MM.1S (cell line): Measurements from ENCODE around the gene COL5A2.

Experiments
- DNase-seq: peaks from one replicate; pipeline ENCODE4 v3.0.0-alpha.2; 2015
- H2AFZ ChIP-seq: fragments of 300-600 bp; sonication (generic); 2 replicates; pipeline ENCODE4 v1.6.0; 2016; ENCODE audit warnings: antibody characterized with exemption, low read length
- H3F3A ChIP-seq: fragments of 300-600 bp; sonication (generic); 2 replicates; pipeline ENCODE4 v1.6.1; 2016; ENCODE audit warnings: mild to moderate bottlenecking, antibody characterized with exemption, low read length, moderate library complexity, mixed read lengths; ENCODE audit not compliant: insufficient read depth
- H3K27ac ChIP-seq: fragments of 300-600 bp; sonication (generic); 2 replicates; pipeline ENCODE4 v1.5.1; 2016; ENCODE audit warnings: mild to moderate bottlenecking, low read length
- H3K27me3 ChIP-seq: fragments of 300-600 bp; sonication (generic); replicated peaks from 2 replicates; pipeline ENCODE4 v1.6.0; 2016; ENCODE audit warnings: low read length; ENCODE audit not compliant: insufficient read depth
- H3K36me3 ChIP-seq: fragments of 300-600 bp; sonication (generic); replicated peaks from 2 replicates; pipeline ENCODE4 v1.6.1; 2016; ENCODE audit warnings: mild to moderate bottlenecking, low read length, mixed read lengths; ENCODE audit not compliant: insufficient read depth
- H3K4me1 ChIP-seq: fragments of 300-600 bp; sonication (generic); 2 replicates; pipeline ENCODE4 v1.6.1; 2016; ENCODE audit warnings: low read length, mixed read lengths
- H3K4me2 ChIP-seq: fragments of 300-600 bp; sonication (generic); 2 replicates; pipeline ENCODE4 v1.6.0; 2016; ENCODE audit warnings: low read depth, low read length
- H3K4me3 ChIP-seq: fragments of 300-600 bp; sonication (generic); 2 replicates; pipeline ENCODE4 v1.5.1; 2016; ENCODE audit warnings: low read length, mixed read lengths
- H3K79me2 ChIP-seq: fragments of 300-600 bp; sonication (generic); 2 replicates; pipeline ENCODE4 v1.6.1; 2016; ENCODE audit warnings: mixed run types, low read length, mixed read lengths
- H3K9ac ChIP-seq: fragments of 300-600 bp; sonication (generic); 2 replicates; pipeline ENCODE4 v1.6.1; 2016; ENCODE audit warnings: low read length, mixed read lengths
- H3K9me2 ChIP-seq: fragments of 300-600 bp; sonication (generic); replicated peaks from 2 replicates; pipeline ENCODE4 v1.6.1; 2016; ENCODE audit warnings: mild to moderate bottlenecking, low read length, mixed read lengths; ENCODE audit not compliant: insufficient read depth
- H3K9me3 ChIP-seq: fragments of 300-600 bp; sonication (generic); replicated peaks from 2 replicates; pipeline ENCODE4 v1.6.1; 2016; ENCODE audit warnings: mild to moderate bottlenecking, low read length, mixed read lengths; ENCODE audit not compliant: insufficient read depth
- H4K20me1 ChIP-seq: fragments of 300-600 bp; sonication (generic); 2 replicates; pipeline ENCODE4 v1.6.1; 2016; ENCODE audit warnings: mild to moderate bottlenecking, low read length, moderate library complexity, mixed read lengths; ENCODE audit not compliant: insufficient read depth
- EZH2 ChIP-seq: fragments of 300-600 bp; sonication (generic); optimal IDR thresholded peaks from 2 replicates; pipeline ENCODE3; 2017; ENCODE audit warnings: low read depth, mild to moderate bottlenecking, antibody characterized with exemption, low read length, mixed read lengths
- EZH2phosphoT487 ChIP-seq: fragments of 300-600 bp; sonication (generic); IDR thresholded peaks from 2 replicates; pipeline ENCODE4 v1.6.1; 2018; ENCODE audit warnings: antibody characterized with exemption, low read length
- TF ChIP-seq, protein P1 (sequence below): fragments of 300-600 bp; sonication (generic); IDR thresholded peaks from 2 replicates; pipeline ENCODE4 v1.5.1; 2016; ENCODE audit warnings: antibody characterized with exemption, low read length, mixed read lengths

COL5A2 gene

DNA sequence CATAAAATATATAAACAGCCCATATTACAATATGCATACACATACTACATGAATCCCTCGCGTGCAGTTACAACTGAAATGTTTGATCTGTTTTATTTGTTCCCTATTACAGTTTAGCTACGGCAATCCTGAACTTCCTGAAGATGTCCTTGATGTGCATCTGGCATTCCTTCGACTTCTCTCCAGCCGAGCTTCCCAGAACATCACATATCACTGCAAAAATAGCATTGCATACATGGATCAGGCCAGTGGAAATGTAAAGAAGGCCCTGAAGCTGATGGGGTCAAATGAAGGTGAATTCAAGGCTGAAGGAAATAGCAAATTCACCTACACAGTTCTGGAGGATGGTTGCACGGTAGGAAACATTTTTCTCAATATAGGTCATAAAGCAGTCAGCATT is 169.0 kb downstream of the COL5A2 start:
- no peak overlapping the region for H2AFZ ChIP-seq
- no peak for TF ChIP-seq EZH2
- TF ChIP-seq, protein P1, sequence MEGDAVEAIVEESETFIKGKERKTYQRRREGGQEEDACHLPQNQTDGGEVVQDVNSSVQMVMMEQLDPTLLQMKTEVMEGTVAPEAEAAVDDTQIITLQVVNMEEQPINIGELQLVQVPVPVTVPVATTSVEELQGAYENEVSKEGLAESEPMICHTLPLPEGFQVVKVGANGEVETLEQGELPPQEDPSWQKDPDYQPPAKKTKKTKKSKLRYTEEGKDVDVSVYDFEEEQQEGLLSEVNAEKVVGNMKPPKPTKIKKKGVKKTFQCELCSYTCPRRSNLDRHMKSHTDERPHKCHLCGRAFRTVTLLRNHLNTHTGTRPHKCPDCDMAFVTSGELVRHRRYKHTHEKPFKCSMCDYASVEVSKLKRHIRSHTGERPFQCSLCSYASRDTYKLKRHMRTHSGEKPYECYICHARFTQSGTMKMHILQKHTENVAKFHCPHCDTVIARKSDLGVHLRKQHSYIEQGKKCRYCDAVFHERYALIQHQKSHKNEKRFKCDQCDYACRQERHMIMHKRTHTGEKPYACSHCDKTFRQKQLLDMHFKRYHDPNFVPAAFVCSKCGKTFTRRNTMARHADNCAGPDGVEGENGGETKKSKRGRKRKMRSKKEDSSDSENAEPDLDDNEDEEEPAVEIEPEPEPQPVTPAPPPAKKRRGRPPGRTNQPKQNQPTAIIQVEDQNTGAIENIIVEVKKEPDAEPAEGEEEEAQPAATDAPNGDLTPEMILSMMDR = no peak
- TF ChIP-seq EZH2phosphoT487 = no peak
- H3K9ac ChIP-seq = no peak overlapping the region
- DNase-seq = no peak
- no peaks in the 10 kb centered on the region for H3F3A ChIP-seq
- H3K79me2 ChIP-seq = no peaks in the 10 kb centered on the region
- H3K27me3 ChIP-seq = no peaks in the 10 kb centered on the region
- no peaks in the 10 kb centered on the region for H3K9me3 ChIP-seq
- H3K27ac ChIP-seq = no peak overlapping the region
- H3K36me3 ChIP-seq = no peaks in the 10 kb centered on the region
- no peak overlapping the region for H3K4me2 ChIP-seq
- no peaks in the 10 kb centered on the region for H3K4me1 ChIP-seq
- H4K20me1 ChIP-seq = no peaks in the 10 kb centered on the region
- H3K9me2 ChIP-seq = no peaks in the 10 kb centered on the region
- no peak overlapping the region for H3K4me3 ChIP-seq

DNA sequence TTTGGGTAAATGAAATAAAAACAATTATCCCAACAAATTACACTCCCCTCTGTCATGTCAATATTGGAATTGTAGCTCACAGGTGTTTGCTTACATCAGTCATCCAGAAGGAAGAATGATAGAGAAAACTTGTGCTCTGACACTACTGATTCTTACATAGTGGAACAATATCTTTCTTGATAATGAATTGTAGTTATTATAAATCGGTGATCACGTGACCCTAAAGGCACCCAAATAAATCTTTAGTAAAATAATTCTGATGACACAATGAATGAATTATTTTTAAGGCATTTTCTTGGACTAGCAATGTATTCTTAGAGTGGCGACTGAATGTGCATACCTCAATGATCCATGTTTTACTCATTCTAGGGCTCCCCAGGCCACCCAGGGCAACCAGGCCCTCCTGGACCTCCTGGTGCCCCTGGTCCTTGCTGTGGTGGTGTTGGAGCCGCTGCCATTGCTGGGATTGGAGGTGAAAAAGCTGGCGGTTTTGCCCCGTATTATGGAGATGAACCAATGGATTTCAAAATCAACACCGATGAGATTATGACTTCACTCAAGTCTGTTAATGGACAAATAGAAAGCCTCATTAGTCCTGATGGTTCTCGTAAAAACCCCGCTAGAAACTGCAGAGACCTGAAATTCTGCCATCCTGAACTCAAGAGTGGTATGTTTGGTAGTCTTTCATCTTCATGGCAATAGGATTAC is 170.9 kb downstream of the COL5A2 start:
- Histone ChIP-seq H3K4me1 (no peaks in the 10 kb centered on the region), H3F3A (no peaks in the 10 kb centered on the region), H3K27ac (no peak overlapping the region), H3K36me3 (no peaks in the 10 kb centered on the region), H3K9me3 (no peaks in the 10 kb centered on the region), H3K27me3 (no peaks in the 10 kb centered on the region), H3K4me2 (no peak overlapping the region), H3K79me2 (no peaks in the 10 kb centered on the region), H4K20me1 (no peaks in the 10 kb centered on the region), H3K9me2 (no peaks in the 10 kb centered on the region), H2AFZ (no peak overlapping the region), H3K4me3 (no peak overlapping the region), H3K9ac (no peak overlapping the region)
- no peak for DNase-seq
- TF ChIP-seq EZH2phosphoT487 = no peak
- no peak for TF ChIP-seq EZH2
- TF ChIP-seq, protein P1 = no peak

DNA sequence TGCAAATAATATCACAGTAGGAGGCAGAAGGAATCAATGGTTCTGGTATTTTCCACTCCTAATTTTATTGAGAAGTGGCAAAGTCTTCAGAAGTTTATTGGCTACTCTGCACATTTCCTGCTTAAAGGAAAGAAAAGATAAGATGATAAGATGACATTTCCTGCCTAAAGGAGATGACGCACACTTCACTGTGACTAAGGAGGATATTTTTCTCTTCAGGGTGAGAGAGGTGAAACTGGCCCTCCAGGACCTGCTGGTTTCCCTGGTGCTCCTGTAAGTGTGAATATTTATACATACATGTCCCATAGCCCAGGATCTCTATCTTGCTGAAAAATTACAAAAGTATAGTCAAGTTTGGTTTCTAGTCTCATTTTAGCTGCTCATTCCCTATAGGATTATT is 177.5 kb downstream of the COL5A2 start:
- Histone ChIP-seq H3K4me3 (no peak overlapping the region), H3K9ac (no peak overlapping the region), H3F3A (no peaks in the 10 kb centered on the region), H4K20me1 (no peaks in the 10 kb centered on the region), H3K36me3 (no peaks in the 10 kb centered on the region), H3K27ac (no peak overlapping the region), H3K9me2 (no peaks in the 10 kb centered on the region), H3K9me3 (no peaks in the 10 kb centered on the region), H2AFZ (no peak overlapping the region), H3K27me3 (no peaks in the 10 kb centered on the region), H3K4me2 (no peak overlapping the region), H3K79me2 (no peaks in the 10 kb centered on the region), H3K4me1 (no peaks in the 10 kb centered on the region)
- TF ChIP-seq EZH2phosphoT487 (no peak), EZH2 (no peak)
- TF ChIP-seq, protein P1 = no peak
- no peak for DNase-seq
